Measurements from ENCODE around the gene HIGD1A. TPM values are rescaled to one million over a fixed set of nuclear protein-coding genes. Genes with fewer than 3 reads are reported as not detected.

The HIGD1A gene
- total and polyA plus RNA-seq, 2 of the 4 experiments (the other 2 are of a cell fraction) = 86.6 to 137 TPM

DNA sequence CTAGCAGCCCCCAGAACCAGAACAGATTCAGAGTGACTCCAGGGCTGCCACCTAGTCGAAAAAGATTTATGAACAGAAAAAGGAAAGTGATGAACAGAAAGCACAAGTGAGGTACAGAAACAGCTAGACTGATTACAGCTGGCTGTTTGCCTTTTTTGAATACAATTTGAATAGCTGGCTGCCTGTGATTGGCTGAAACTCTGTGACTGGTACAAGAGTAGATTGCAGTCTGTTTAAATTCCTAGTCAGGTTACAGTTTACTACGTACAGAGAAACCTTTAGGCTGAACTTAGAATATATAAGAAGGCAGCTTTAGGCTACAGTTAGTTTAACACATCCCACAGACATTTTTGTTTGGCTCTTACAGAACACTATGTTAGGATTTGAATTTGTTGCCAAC, 41.3 kb downstream of the HIGD1A start:
- no peaks in the 10 kb centered on the region for H3K9me3 ChIP-seq (ENCODE audit: control insufficient read depth, insufficient read depth, low read length)
- dilution Hi-C loops (cut with HindIII; ENCODE audit: low sequenced_read_pairs, unreplicated experiment) = no loop called here
- H3K27ac ChIP-seq (ENCODE audit: insufficient read depth, low read length) = no peak overlapping the region
- TF ChIP-seq BHLHE40 (IDR thresholded peaks at IDR 0.05; ENCODE audit: low read depth, low read length) (no peak), FOS (IDR thresholded peaks at IDR 0.05; ENCODE audit: low read depth, low read length) (no peak), CTCF (conservative IDR thresholded peaks at IDR 0.05; ENCODE audit: low read depth, low read length) (no peak), MAFK (IDR thresholded peaks at IDR 0.05; ENCODE audit: low read depth, low read length) (no peak), SMC3 (IDR thresholded peaks at IDR 0.05; ENCODE audit: low read depth, low read length) (no peak), CEBPB (IDR thresholded peaks at IDR 0.05; ENCODE audit: low read depth, low read length) (no peak), CHD1 (IDR thresholded peaks at IDR 0.05; ENCODE audit: low read depth, low read length) (no peak), RCOR1 (IDR thresholded peaks at IDR 0.05; ENCODE audit: insufficient replicate concordance, low read length) (no peak), RAD21 (IDR thresholded peaks at IDR 0.05; ENCODE audit: low read length) (no peak), MXI1 (IDR thresholded peaks at IDR 0.05; ENCODE audit: borderline replicate concordance, low read depth, low read length) (no peak), RFX5 (IDR thresholded peaks at IDR 0.05; ENCODE audit: low read depth, low read length) (no peak)
- TF ChIP-seq, protein P1, sequence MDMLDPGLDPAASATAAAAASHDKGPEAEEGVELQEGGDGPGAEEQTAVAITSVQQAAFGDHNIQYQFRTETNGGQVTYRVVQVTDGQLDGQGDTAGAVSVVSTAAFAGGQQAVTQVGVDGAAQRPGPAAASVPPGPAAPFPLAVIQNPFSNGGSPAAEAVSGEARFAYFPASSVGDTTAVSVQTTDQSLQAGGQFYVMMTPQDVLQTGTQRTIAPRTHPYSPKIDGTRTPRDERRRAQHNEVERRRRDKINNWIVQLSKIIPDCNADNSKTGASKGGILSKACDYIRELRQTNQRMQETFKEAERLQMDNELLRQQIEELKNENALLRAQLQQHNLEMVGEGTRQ (IDR thresholded peaks at IDR 0.05; ENCODE audit: low read depth, low read length) = no peak
- H2AK5ac ChIP-seq (ENCODE audit: low read depth, low read length) = no peak overlapping the region
- no peaks in the 10 kb centered on the region; the same call in 1 of the 2 replicates for H3K27me3 ChIP-seq (ENCODE audit: control insufficient read depth, insufficient read depth, low read length)
- H3K4me2 ChIP-seq (ENCODE audit: low read depth, low read length) = peak overlapping the region; percentile 71; the same call in 1 of the 2 replicates
- no peak overlapping the region for H2BK120ac ChIP-seq (ENCODE audit: low read depth, low read length)
- no peak overlapping the region for H3K4ac ChIP-seq (ENCODE audit: low read depth, low read length)
- H3K79me1 ChIP-seq (ENCODE audit: low read depth in 1 of 2, low read length in 2 of 2) = no peaks in the 10 kb centered on the region
- intact Hi-C loops (cut with micrococcal nuclease) = no loop called here
- H3K9me1 ChIP-seq (ENCODE audit: insufficient read depth, low read length) = no peaks in the 10 kb centered on the region
- H3K36me3 ChIP-seq (ENCODE audit: control insufficient read depth, insufficient read depth, low read length) = no peaks in the 10 kb centered on the region
- in situ Hi-C loops (cut with MboI; ENCODE audit: low sequenced_read_pairs) = no loop called here
- DNase-seq (peak; percentile 81), ATAC-seq (ENCODE audit: low read depth) (peak; percentile 86)
- H2AK9ac ChIP-seq (replicated peaks; ENCODE audit: low read depth, low read length, poor library complexity) = no peak overlapping the region
- CTCF ChIA-PET = interaction anchor here (0.7 to 1.1 kb wide), 3 partner anchors 13 to 78 kb away, joined by 3 read pairs; no protein-coding TSS in a partner anchor
- no peak overlapping the region for H4K5ac ChIP-seq (ENCODE audit: low read depth, low read length)
- no peaks in the 10 kb centered on the region for H4K20me1 ChIP-seq (ENCODE audit: insufficient read depth, low read length)
- H2BK15ac ChIP-seq (ENCODE audit: low read depth, low read length) = no peak overlapping the region
- H4K91ac ChIP-seq (ENCODE audit: insufficient read depth, low read depth, low read length) = no peak overlapping the region
- H2BK20ac ChIP-seq (ENCODE audit: low read depth, low read length) = no peak overlapping the region
- H3K56ac ChIP-seq (ENCODE audit: extremely low read depth, insufficient read depth, low read length) = no peak overlapping the region
- no peak overlapping the region for H2BK5ac ChIP-seq (ENCODE audit: low read depth, low read length, poor library complexity, severe bottlenecking)
- no peak overlapping the region for H3K4me3 ChIP-seq (ENCODE audit: insufficient read depth, low read depth, low read length)
- H3K14ac ChIP-seq (replicated peaks; ENCODE audit: low read depth, low read length) = no peak overlapping the region
- no peak overlapping the region for H3K18ac ChIP-seq (ENCODE audit: low read depth, low read length)
- no peak overlapping the region for H3K23ac ChIP-seq (ENCODE audit: low read depth, low read length)
- H2AFZ ChIP-seq (replicated peaks; ENCODE audit: low read length, poor library complexity) = no peak overlapping the region
- H3K4me1 ChIP-seq (ENCODE audit: control insufficient read depth, insufficient read depth, low read length) = no peaks in the 10 kb centered on the region; the same call in 1 of the 2 replicates
- no TSS peak for BruUV-seq (replicated peaks)
- POLR2A ChIA-PET (ENCODE audit: unreplicated experiment) = no interaction called here
- no peak overlapping the region for H3K9ac ChIP-seq (ENCODE audit: low read depth, low read length)
- H4K8ac ChIP-seq (ENCODE audit: low read depth in 2 of 2, low read length in 2 of 2) = no peak overlapping the region
- 67% methylated on average over 1 of the region's 2 CpGs; no CpG with 5 or more reads in 1 of the 2 experiments for WGBS, 2 experiments (ENCODE audit: extremely low coverage in 2 of 2, insufficient read length in 1 of 2)

All from IMR-90 (cell line).